ENCODE data around the gene GPC3.

Gene GPC3

GRCh38 chrX:133699023-133699728 is 286.2 kb downstream of the GPC3 start:
- CTCF ChIA-PET = no interaction called here
- DNase-seq (ENCODE audit: extremely low spot score) = no peak
- POLR2A ChIA-PET = no interaction called here
- no peak for TF ChIP-seq CTCF (IDR thresholded peaks at IDR 0.05; ENCODE audit: control extremely low read depth, extremely low read depth, low read depth, missing control alignments)

GRCh38 chrX:133698298-133698697 is 287.1 kb downstream of the GPC3 start:
- no peak for DNase-seq (ENCODE audit: extremely low spot score)
- POLR2A ChIA-PET = no interaction called here
- no peak for TF ChIP-seq CTCF (IDR thresholded peaks at IDR 0.05; ENCODE audit: control extremely low read depth, extremely low read depth, low read depth, missing control alignments)
- CTCF ChIA-PET = no interaction called here

DNA sequence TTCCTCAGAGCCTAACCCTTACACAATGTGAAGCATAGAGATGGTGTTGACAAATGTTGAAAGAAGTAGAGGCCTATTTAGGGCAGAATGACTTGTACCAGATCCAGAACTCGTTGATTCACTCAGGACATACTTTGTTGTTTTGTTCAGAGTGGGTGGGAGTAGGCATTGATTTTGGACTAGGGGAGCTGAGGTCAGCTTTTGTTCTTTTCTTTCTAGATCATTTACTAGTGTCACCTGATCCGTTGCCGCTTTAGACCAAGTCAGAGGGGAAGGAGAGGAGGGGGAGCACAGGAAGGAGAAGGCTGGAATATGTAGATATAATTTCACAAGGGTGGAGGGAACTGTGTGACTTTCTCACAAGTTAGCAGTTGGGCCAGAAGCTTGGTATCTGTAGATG is 287.7 kb downstream of the GPC3 start:
- TF ChIP-seq CTCF (IDR thresholded peaks at IDR 0.05; ENCODE audit: control extremely low read depth, extremely low read depth, low read depth, missing control alignments) = no peak
- DNase-seq (ENCODE audit: extremely low spot score) = no peak
- POLR2A ChIA-PET = no interaction called here
- CTCF ChIA-PET = interaction anchor here (1.1 kb wide), 1 partner anchor 27 kb away, joined by 4 read pairs; no protein-coding TSS in a partner anchor

DNA sequence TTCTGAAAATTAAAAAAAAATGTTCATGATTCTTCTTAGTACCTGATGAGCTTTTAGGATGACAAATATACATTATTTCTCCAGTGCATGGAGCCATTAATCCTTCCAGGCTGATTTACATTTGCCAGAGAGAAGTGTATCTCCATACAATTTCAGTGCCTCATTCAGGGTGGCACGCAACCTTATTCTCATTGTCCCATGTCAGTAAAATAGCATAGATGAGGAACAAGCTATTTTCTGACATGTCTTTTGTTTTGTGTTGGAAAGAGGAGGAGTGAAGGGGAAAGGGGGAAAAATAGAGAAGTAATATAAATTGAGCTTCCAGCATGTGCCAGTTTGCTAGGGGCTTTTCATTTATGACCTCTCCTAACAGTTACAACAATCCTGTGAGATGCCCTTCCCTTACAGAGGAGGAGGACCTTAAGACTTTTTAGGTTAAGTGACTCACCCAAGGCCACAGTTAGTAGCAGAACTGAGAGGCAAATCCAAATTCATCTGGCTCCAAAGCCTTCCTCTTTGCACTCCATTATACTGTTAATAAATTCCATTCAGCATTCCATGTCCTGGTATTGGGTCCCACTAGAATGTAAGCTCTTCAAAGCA is 295.3 kb downstream of the GPC3 start:
- no peak for TF ChIP-seq CTCF (IDR thresholded peaks at IDR 0.05; ENCODE audit: control extremely low read depth, extremely low read depth, low read depth, missing control alignments)
- DNase-seq (ENCODE audit: extremely low spot score) = no peak
- POLR2A ChIA-PET = no interaction called here
- CTCF ChIA-PET = no interaction called here

GRCh38 chrX:133685822-133686221 is 299.6 kb downstream of the GPC3 start:
- TF ChIP-seq CTCF (IDR thresholded peaks at IDR 0.05; ENCODE audit: control extremely low read depth, extremely low read depth, low read depth, missing control alignments) = no peak
- ChIA-PET CTCF (no interaction called here), POLR2A (no interaction called here)
- no peak for DNase-seq (ENCODE audit: extremely low spot score)

DNA sequence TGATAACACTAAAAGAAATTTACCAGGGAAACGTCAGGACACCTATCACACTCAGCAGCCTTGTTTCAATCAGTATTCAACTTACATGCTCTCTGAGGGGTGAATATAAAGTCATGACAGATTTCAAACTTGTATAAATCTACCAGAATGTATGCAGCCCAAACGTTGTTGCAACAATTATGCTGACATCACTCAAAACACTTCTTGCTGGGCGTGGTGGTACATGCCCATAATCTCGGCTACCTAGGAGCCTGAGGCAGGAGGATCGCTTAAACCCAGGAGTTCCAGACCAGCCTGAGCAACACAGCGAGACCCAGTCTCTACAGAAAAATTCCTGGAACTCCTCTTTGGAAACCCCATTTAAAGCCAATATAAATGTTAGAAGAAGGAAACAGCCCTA is 303.5 kb downstream of the GPC3 start:
- DNase-seq (ENCODE audit: extremely low spot score) = no peak
- POLR2A ChIA-PET = no interaction called here
- TF ChIP-seq CTCF (IDR thresholded peaks at IDR 0.05; ENCODE audit: control extremely low read depth, extremely low read depth, low read depth, missing control alignments) = no peak
- CTCF ChIA-PET = interaction anchor here (2.3 kb wide), 1 partner anchor 11 kb away, joined by 6 read pairs; no protein-coding TSS in a partner anchor
